HepG2 (cell line): ENCODE measurements around the gene CD300C.

ENCODE experiments used
- CREM ChIP-seq, 2 experiments: sonication (generic) in 1 of 2; formaldehyde crosslinking in 1 of 2; IDR thresholded peaks; 2 replicates each; pipeline versions ENCODE4 v1.4.0 to v1.6.1; 2016 to 2020; ENCODE audit warnings: antibody characterized with exemption in 1 of 2, mild to moderate bottlenecking in 1 of 2, missing genetic modification reagents in 1 of 2
- FOXA1 ChIP-seq, 2 experiments: fragments of 450-650 bp in 1 of 2; sonication (generic) in 1 of 2; formaldehyde crosslinking in 1 of 2; IDR thresholded peaks; 2 replicates each; pipeline versions ENCODE4 v1.4.0 to v1.6.1; 2016 to 2020; ENCODE audit warnings: missing genetic modification reagents in 1 of 2

DNA sequence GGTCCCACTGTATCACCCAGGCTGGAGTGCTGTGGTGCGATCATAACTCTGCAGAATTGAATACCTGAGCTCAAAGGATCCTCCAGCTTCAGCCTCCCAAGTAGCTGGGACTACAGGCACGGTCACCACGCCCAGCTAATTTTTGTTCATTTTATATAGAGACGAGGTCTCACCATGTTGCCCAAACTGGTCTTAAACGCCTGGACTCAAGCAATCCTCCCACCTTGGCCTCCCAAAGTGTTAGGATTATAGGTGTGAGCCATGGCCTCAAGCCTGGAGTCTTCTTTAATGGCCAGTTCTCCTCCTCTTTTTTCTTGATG, 15.1 kb downstream of the CD300C start:
- no peak for TF ChIP-seq CREM (IDR thresholded peaks at IDR 0.05)
- no peak for TF ChIP-seq CREM (CRISPR knock-in tag; IDR thresholded peaks at IDR 0.05)
- no peak for TF ChIP-seq FOXA1 (IDR thresholded peaks at IDR 0.05)
- no peak for TF ChIP-seq FOXA1 (CRISPR knock-in tag; IDR thresholded peaks at IDR 0.05)
